K562 (cell line): Measurements from ENCODE around the gene ATXN1. TPM values are rescaled to one million over a fixed set of nuclear protein-coding genes. Genes with fewer than 3 reads are reported as not detected.

ENCODE experiments used
- ATAC-seq: fragments of 200-7000 bp; cut with Tn5 transposase; 3 replicates; pipeline ENCODE4 v1.9.1; 2020; ENCODE audit warnings: moderate library complexity
- BruUV-seq: library from RNA; stranded (reverse); fragments of 400-500 nt; replicated peaks from 2 replicates; lab custom pipeline; 2021; lab: Mats Ljungman, UMichigan
- CTCF ChIA-PET: fragments of 300-600 bp; formaldehyde crosslinking; extraction: SDS; loops from one replicate; lab custom pipeline; 2021; ENCODE audit warnings: low intra/inter-chr PET ratio; lab: Yijun Ruan, JAX
- POLR2A ChIA-PET: fragments of 300-600, 350-650 bp; sonication (Branson Sonifier 250); formaldehyde crosslinking; extraction: SDS; loops from one replicate; lab custom pipeline; 2021; ENCODE audit warnings: antibody characterized with exemption, inconsistent platforms; lab: Yijun Ruan, JAX
- DNase-seq, 4 experiments: peaks; one replicate each; pipeline versions ENCODE4 v3.0.0 to v3.0.0-alpha.2; 2011 to 2018; ENCODE audit warnings: low spot score in 3 of 4, mixed read lengths in 3 of 4; ENCODE audit errors: extremely low read depth in 1 of 4
- FAIRE-seq: peaks from 2 replicates; lab custom pipeline; 2011; peaks lifted over from hg19 to GRCh38; lab: Jason Lieb, UNC
- H2AFZ ChIP-seq: 2 replicates; pipeline ENCODE4 v1.6.0; 2011; ENCODE audit warnings: low read depth, low read length, control low read depth, inconsistent platforms
- H3K27ac ChIP-seq: fragments of 200-600 bp; 3 replicates; pipeline ENCODE4 v1.8.0; 2011; ENCODE audit warnings: low read depth, mild to moderate bottlenecking, control low read depth, inconsistent platforms, low read length, moderate library complexity, mixed read lengths; ENCODE audit errors: extremely low read depth
- H3K27me3 ChIP-seq, 2 experiments: fragments of 300-600 bp in 1 of 2; 2 replicates in 1 of 2; 3 replicates in 1 of 2; pipeline versions ENCODE4 v1.6.0 to v1.8.0; 2011; ENCODE audit warnings: inconsistent platforms in 2 of 2, low read length in 2 of 2, mild to moderate bottlenecking in 1 of 2, mixed read lengths in 1 of 2, moderate library complexity in 1 of 2; ENCODE audit not compliant: control insufficient read depth in 2 of 2, insufficient read depth in 2 of 2
- H3K36me3 ChIP-seq: fragments of 300-600 bp; 3 replicates; pipeline ENCODE4 v1.8.0; 2011; ENCODE audit warnings: mild to moderate bottlenecking, low read length, inconsistent platforms; ENCODE audit not compliant: control insufficient read depth, insufficient read depth
- H3K4me1 ChIP-seq, 2 experiments: fragments of 200-600 bp in 1 of 2; replicated peaks in 1 of 2; 2 replicates in 1 of 2; 3 replicates in 1 of 2; pipeline versions ENCODE4 v1.5.1 to v1.8.0; 2011; ENCODE audit warnings: inconsistent platforms in 2 of 2, low read length in 2 of 2, mild to moderate bottlenecking in 1 of 2, mixed read lengths in 1 of 2, moderate library complexity in 1 of 2; ENCODE audit not compliant: control insufficient read depth in 2 of 2, insufficient read depth in 2 of 2
- H3K4me2 ChIP-seq: 2 replicates; pipeline ENCODE4 v1.6.1; 2011; ENCODE audit warnings: low read length, control low read depth, inconsistent platforms, mixed read lengths; ENCODE audit not compliant: insufficient read depth
- H3K4me3 ChIP-seq: fragments of 200-600 bp; sonication (generic), shearing (Covaris generic); 2 replicates; pipeline ENCODE4 v1.5.1; 2016; ENCODE audit warnings: control low read depth, inconsistent platforms
- H3K79me2 ChIP-seq: fragments of 200-600 bp; 3 replicates; pipeline ENCODE4 v1.8.0; 2011; ENCODE audit warnings: low read length, inconsistent platforms; ENCODE audit not compliant: control insufficient read depth, insufficient read depth
- H3K9ac ChIP-seq, 2 experiments: 2 replicates each; pipeline versions ENCODE4 v1.6.0 to v1.6.1; 2011; ENCODE audit warnings: low read depth in 2 of 2, low read length in 2 of 2, control low read depth in 1 of 2, inconsistent platforms in 1 of 2, mild to moderate bottlenecking in 1 of 2, mixed read lengths in 1 of 2; ENCODE audit not compliant: insufficient read depth in 1 of 2
- H3K9me1 ChIP-seq: one replicate; pipeline ENCODE4 v1.6.0; 2011; ENCODE audit warnings: inconsistent platforms, mild to moderate bottlenecking, low read length, moderate library complexity; ENCODE audit not compliant: control insufficient read depth, insufficient read depth
- H3K9me3 ChIP-seq: replicated peaks from 2 replicates; pipeline ENCODE4 v1.5.1; 2011; ENCODE audit warnings: low read depth, low read length, inconsistent platforms; ENCODE audit not compliant: control insufficient read depth, insufficient read depth
- H4K20me1 ChIP-seq: replicated peaks from 2 replicates; pipeline ENCODE4 v1.6.1; 2011; ENCODE audit warnings: low read length, inconsistent platforms, mixed read lengths; ENCODE audit not compliant: control insufficient read depth, insufficient read depth
- C11orf30 ChIP-seq: fragments of 450-650 bp; IDR thresholded peaks from 2 replicates; pipeline ENCODE4 v1.6.1; 2016; ENCODE audit warnings: low read depth, mild to moderate bottlenecking
- CEBPZ ChIP-seq: fragments of 150-350 bp; IDR thresholded peaks from 2 replicates; pipeline ENCODE4 v1.6.1; 2014; ENCODE audit warnings: low read depth, mild to moderate bottlenecking, low read length, borderline replicate concordance
- ETV5 ChIP-seq: sonication (generic); formaldehyde crosslinking; IDR thresholded peaks from 2 replicates; pipeline ENCODE4 v1.4.0; 2020; ENCODE audit warnings: low read depth, mild to moderate bottlenecking, missing genetic modification reagents
- HDAC6 ChIP-seq: IDR thresholded peaks from 2 replicates; pipeline ENCODE4 v1.6.1; 2012; ENCODE audit warnings: low read depth, mild to moderate bottlenecking, control low read depth, inconsistent platforms, low read length, moderate library complexity
- HMG20A ChIP-seq: fragments of 450-650 bp; formaldehyde crosslinking; conservative IDR thresholded peaks from 2 replicates; pipeline ENCODE4 v1.4.0; 2020; ENCODE audit warnings: mild to moderate bottlenecking, mixed read lengths
- MCM7 ChIP-seq, 2 experiments: fragments of 450-650 bp; IDR thresholded peaks; 2 replicates each; pipeline ENCODE4 v1.6.1; 2016 to 2018
- PTBP1 ChIP-seq: fragments of 200-400 bp; formaldehyde crosslinking; IDR thresholded peaks from 2 replicates; pipeline ENCODE4 v1.6.1; 2017; ENCODE audit warnings: low read depth, low read length
- ZNF764 ChIP-seq: fragments of 250-450 bp; sonication (Bioruptor Pico); IDR thresholded peaks from 2 replicates; pipeline ENCODE4 v1.4.0; 2020; ENCODE audit warnings: low read depth, mild to moderate bottlenecking, moderate library complexity
- WGBS: fragments of 100-300 bp; shearing (Covaris generic); methylation state at CpG from one replicate; pipeline ENCODE4 v1.1.6; 2016; ENCODE audit warnings: low coverage, mixed read lengths; ENCODE audit not compliant: insufficient coverage; ENCODE audit errors: missing lambda C conversion rate; 5-methylcytosine and 5-hydroxymethylcytosine counted together
- in situ Hi-C: fragments of 300-500 bp; cut with MboI; formaldehyde crosslinking; loops from 4 replicates; pipeline ENCODE4 v1.15.0; 2018; ENCODE audit warnings: inconsistent platforms, mixed read lengths
- intact Hi-C: fragments of 100-400 bp; cut with micrococcal nuclease; formaldehyde crosslinking; loops from 2 replicates; pipeline ENCODE4 v1.14.2; 2022
- polyA plus RNA-seq, 8 experiments: library from polyadenylated mRNA; depleted of rRNA in 4 of 8; stranded (reverse) in 5 of 8; unstranded in 3 of 8; fragments of >200 nt; fragmentation: Nextera tagmentation in 2 of 8; fragmentation: Illumina TruSeq in 1 of 8; extraction: Ambion mirVana in 2 of 8; extraction: Trizol in 1 of 8; gene quantifications; 2 replicates each; pipeline versions ENCODE4 v1.2.1 to v1.2.3, GENCODE V29; 2011 to 2014; ENCODE audit warnings: inconsistent platforms in 1 of 8, missing spikeins in 1 of 8
- total RNA-seq, 7 experiments: library from RNA; depleted of rRNA in 6 of 7; stranded (reverse); fragments of >200 nt in 6 of 7; fragmentation: Illumina TruSeq in 2 of 7; extraction: Trizol in 2 of 7; gene quantifications; 2 replicates each; pipeline versions ENCODE4 v1.2.1 to v1.2.3, GENCODE V29; 2011 to 2021; ENCODE audit warnings: low replicate concordance in 1 of 7

ATXN1 gene
- total and polyA plus RNA-seq, 9 of the 15 experiments (the other 6 are each of a cell fraction or from before 2014, with no cell fraction given), result under 0.01 to 1.2 (median 0.58) TPM

GRCh38 chr6:16649890-16650289 is 111.4 kb downstream of the ATXN1 start (continued):
- TF ChIP-seq CEBPZ, result no peak
- TF ChIP-seq, all 486 proteins: peak for 2

GRCh38 chr6:16649241-16649640 is 112.0 kb downstream of the ATXN1 start:
- no peaks in the 10 kb centered on the region for H3K4me1 ChIP-seq
- no peak overlapping the region for H2AFZ ChIP-seq
- ATAC-seq, result no peak
- TF ChIP-seq C11orf30, result no peak
- TF ChIP-seq HMG20A (CRISPR knock-in tag), result no peak
- no peak for TF ChIP-seq MCM7 (IDR thresholded peaks at IDR 0.05)
- TF ChIP-seq ETV5, result no peak
- no peak for TF ChIP-seq ZNF764
- no peak for TF ChIP-seq HDAC6
- TF ChIP-seq PTBP1, result no peak
- no peak overlapping the region for H3K4me3 ChIP-seq
- no peaks in the 10 kb centered on the region for H3K79me2 ChIP-seq
- POLR2A ChIA-PET, result interaction anchor here (0.8 kb wide), 1 partner anchor 81 kb away, joined by 3 read pairs; no protein-coding TSS in a partner anchor
- no peaks in the 10 kb centered on the region for H4K20me1 ChIP-seq
- DNase-seq, result no peak
- H3K9ac ChIP-seq, result no peak overlapping the region
- H3K4me2 ChIP-seq, result no peak overlapping the region
- BruUV-seq, result no TSS peak
- no peaks in the 10 kb centered on the region for H3K36me3 ChIP-seq
- no peaks in the 10 kb centered on the region for H3K9me1 ChIP-seq
- H3K27ac ChIP-seq, result no peak overlapping the region
- FAIRE-seq, result no peak
- intact Hi-C loops, result no loop called here
- CTCF ChIA-PET, result no interaction called here
- in situ Hi-C loops, result no loop called here
- whole genome bisulfite sequencing, result 2% methylated on average over 2 of the region's 2 CpGs
- no peaks in the 10 kb centered on the region for H3K9me3 ChIP-seq
- peaks cover 7 to 11% of the 10 kb centered on the region in 2 experiments; a peak in 3 of 5 replicates for H3K27me3 ChIP-seq
